ENCODE data around the gene PIK3R6.

PIK3R6 gene

GRCh38 chr17:8793649-8794048 is 73.8 kb downstream of the PIK3R6 start:
- DNase-seq (ENCODE audit: low read depth) = no peak

- DNase-seq (ENCODE audit: low read depth) = no peak
These were observed 74.8 kb downstream of the PIK3R6 start for GRCh38 chr17:8792646-8793045.

GRCh38 chr17:8791910-8792270 is 75.6 kb downstream of the PIK3R6 start:
- no peak for DNase-seq (ENCODE audit: low read depth)

- no peak for DNase-seq (ENCODE audit: low read depth)
These were observed 76.1 kb downstream of the PIK3R6 start for GRCh38 chr17:8791248-8791909.

- DNase-seq (ENCODE audit: low read depth) = no peak
These were observed 77.7 kb downstream of the PIK3R6 start for GRCh38 chr17:8789743-8790142.

- DNase-seq (ENCODE audit: low read depth) = no peak
These were observed 78.5 kb downstream of the PIK3R6 start for GRCh38 chr17:8788998-8789397.

GRCh38 chr17:8785547-8786413 is 81.7 kb downstream of the PIK3R6 start:
- DNase-seq (ENCODE audit: low read depth) = no peak

- no peak for DNase-seq (ENCODE audit: low read depth)
These were observed 85.3 kb downstream of the PIK3R6 start for GRCh38 chr17:8782176-8782575.

GRCh38 chr17:8781776-8782175 is 85.7 kb downstream of the PIK3R6 start:
- no peak for DNase-seq (ENCODE audit: low read depth)

GRCh38 chr17:8776881-8777280 is 90.6 kb downstream of the PIK3R6 start:
- DNase-seq (ENCODE audit: low read depth) = no peak

GRCh38 chr17:8776248-8776647 is 91.2 kb downstream of the PIK3R6 start:
- no peak for DNase-seq (ENCODE audit: low read depth)

GRCh38 chr17:8766731-8767130 is 100.7 kb downstream of the PIK3R6 start:
- no peak for DNase-seq (ENCODE audit: low read depth)

- DNase-seq (ENCODE audit: low read depth) = no peak
These were observed 105.5 kb downstream of the PIK3R6 start for GRCh38 chr17:8762012-8762411.

GRCh38 chr17:8758137-8758596 is 109.3 kb downstream of the PIK3R6 start, which contains the start of gene SPDYE4:
Gene SPDYE4, minus strand, starts transcription at chr17:8758546. Its CDS starts 164 bp downstream, at chr17:8758382.
- no peak for DNase-seq (ENCODE audit: low read depth)

GRCh38 chr17:8757189-8757588 is 110.3 kb downstream of the PIK3R6 start:
- DNase-seq (ENCODE audit: low read depth) = no peak

GRCh38 chr17:8755590-8756255 is 111.8 kb downstream of the PIK3R6 start:
- no peak for DNase-seq (ENCODE audit: low read depth)

GRCh38 chr17:8754890-8755289 is 112.6 kb downstream of the PIK3R6 start:
- no peak for DNase-seq (ENCODE audit: low read depth)

- no peak for DNase-seq (ENCODE audit: low read depth)
These were observed 113.5 kb downstream of the PIK3R6 start for GRCh38 chr17:8753976-8754440.

GRCh38 chr17:8753136-8753975 is 114.1 kb downstream of the PIK3R6 start:
- no peak for DNase-seq (ENCODE audit: low read depth)
